H54 (cell line): ENCODE results near the gene LOXL4.

Experiments used
- DNase-seq: peaks from one replicate; pipeline ENCODE4 v3.0.0; 2011; ENCODE audit warnings: low spot score, mixed read lengths; ENCODE audit not compliant: insufficient read length
- FAIRE-seq: peaks from 3 replicates; lab custom pipeline; 2011; peaks lifted over from hg19 to GRCh38; lab: Jason Lieb, UNC
- POLR2A ChIP-seq: IDR thresholded peaks from 2 replicates; pipeline ENCODE4 v1.6.1; 2011; ENCODE audit warnings: low read depth, mild to moderate bottlenecking, low read length

Gene LOXL4

DNA sequence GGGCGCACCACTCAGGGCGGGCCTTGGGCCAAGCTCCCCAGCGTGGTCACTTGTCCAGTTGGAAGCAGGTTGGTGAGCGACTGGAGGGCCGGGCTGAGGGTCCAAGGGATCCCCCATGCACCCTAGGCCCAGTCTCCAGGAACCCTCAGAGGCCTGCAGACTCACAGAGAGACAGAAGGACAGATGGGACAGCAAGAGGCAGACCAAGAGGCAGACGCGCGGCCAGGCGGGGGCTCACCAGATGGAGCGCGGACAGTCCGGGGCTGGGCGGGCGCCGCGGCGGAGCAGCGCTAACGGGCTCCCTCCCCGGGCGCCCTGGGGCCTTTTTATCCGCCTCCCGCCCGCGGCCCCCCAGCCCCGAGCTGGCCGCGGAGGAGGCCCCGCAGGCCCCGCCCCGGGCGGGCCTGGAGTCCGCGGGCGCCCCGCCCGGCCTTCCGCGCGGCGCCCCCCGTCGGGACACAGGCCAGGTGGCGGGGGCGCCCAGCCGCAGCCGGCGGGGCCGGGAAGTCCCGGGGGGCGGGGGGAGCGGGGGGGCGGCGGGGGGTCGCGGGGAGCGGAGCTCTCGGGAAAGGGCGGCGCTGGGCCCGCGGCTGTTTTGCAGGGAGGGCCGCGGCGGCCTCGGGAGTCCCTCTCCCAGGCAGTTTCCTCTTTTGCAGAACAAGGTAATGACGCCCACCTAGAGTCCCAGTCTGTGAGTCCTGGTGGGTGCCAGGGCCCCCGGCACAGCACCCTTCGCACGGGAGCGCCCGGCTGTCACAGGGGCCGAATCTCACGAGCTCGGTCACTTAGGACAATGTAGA, at the start of gene LOXL4:
LOXL4 (minus strand) TSS at position 301 of the 800 bp plus-strand sequence. CDS start 5,175 bp downstream, outside the sequence.
- DNase-seq (no peak), FAIRE-seq (no peak)
- TF ChIP-seq POLR2A: 0 out of 2 replicates have a peak, but pooled peaks have one; percentile 14

DNA sequence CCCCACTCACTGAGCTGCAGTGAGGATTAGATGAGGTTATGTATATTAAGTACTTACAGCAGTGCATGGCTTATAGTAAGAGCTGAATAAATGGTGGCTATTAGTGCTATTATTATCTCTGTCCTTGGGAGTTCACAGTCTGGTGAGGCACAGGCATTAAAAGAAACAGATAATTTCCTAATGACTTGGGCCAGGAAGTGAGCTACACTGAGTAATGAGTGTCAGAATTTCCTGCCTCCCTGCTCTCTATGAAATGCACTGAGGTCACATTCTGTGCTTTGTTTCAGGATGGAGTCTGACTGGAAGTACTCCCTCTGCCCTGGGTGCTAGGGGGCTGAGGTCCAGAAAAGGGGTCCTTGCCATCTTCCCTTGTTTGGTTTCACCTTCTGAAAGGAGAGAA, 48.7 kb upstream of the LOXL4 start:
- TF ChIP-seq POLR2A: no peak
- FAIRE-seq: no peak
- DNase-seq: no peak

DNA sequence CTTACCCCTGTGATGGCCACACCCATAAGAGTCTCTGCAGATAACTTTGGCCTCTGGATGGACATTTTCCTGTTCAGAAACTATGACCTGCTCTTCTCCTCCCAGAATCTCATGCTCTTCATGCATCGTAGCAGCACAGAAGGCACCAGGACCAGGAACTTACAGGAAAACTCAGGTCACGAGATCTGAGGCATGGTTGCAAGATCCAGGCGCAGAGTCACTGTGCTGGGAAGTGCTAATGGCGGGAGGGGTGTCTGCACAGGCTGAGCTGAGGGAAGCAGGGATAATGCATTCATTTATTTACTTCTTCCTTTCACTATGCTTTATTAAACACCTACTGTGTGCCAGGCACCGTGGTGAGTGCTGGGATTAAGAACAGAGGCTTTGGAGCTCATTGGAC, 48.2 kb upstream of the LOXL4 start:
- DNase-seq: no peak
- no peak for TF ChIP-seq POLR2A
- no peak for FAIRE-seq

DNA sequence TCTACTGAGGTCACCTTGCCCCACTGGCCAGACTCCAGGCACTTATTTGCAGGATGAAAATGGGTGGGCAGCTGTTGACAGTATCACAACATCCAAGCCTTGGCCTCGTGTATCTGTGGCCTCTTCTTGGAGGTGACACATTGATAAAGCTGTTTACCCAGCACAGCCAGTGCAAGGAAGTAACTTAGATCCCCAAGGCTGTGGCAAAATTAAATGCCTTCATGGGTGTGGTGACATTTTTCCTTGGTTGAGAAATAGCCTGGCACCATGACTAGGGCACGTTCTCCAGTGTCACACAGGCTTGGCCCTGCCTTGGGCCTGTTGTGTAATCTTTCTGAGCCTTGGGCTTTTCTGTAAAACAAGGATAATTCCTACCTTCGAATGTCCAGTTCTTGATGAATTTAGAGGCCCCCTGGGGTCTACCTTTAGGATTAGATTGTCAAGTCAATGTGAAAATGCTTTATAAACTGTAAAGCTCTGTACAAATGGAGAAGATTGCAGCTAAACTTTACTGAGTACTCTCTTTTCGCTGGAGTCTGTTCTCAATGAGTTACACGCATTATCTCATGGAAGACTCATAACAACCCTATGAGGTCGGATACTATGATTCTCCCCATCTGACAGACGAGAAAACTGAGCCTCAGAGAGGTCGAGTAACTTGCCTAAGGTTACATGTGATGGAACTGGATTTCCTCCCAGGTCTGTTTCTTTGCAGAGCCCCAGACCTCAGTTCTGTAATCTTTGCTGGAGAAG, 46.7 kb upstream of the LOXL4 start:
- FAIRE-seq: no peak
- DNase-seq: no peak
- no peak for TF ChIP-seq POLR2A

DNA sequence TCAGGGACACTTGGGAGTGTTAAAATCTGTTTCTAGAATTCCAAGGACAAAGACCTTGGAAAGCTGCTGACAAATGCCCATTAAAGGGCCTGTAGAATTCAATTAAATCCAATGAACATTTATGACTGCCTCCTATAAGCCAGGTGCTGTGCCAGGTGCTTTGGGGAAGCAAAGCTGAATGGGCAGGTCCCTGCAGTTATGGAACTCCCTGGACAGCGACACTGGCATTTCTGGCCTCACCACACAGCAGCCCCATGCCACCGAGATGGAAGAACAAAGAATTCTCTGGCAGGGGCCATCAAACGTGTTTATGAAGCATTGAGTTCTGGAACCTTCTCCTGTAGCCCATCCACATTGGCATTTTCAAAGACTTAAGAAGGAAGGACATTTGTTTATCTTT, 45.6 kb upstream of the LOXL4 start:
- FAIRE-seq (no peak), DNase-seq (no peak)
- TF ChIP-seq POLR2A: no peak

DNA sequence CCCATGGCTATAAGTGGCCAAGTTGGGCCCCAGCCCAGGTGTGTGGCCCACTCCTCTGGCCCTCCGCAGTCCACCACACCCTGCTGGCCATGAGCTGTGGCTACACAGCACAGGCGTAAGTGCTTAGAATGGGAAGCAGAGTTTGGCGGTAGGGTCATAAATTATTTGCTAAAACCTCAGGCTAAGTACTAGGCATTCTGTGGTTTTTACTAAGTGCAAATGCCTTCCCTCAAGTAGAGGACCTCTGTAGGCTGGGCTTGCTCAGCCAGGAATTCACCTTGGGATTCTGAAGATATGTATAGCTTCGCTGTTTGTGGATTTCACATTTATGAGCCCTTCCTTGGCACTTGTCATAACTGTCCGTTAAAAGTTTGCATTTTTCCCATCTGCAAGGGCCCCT, 44.8 kb upstream of the LOXL4 start:
- FAIRE-seq (no peak), DNase-seq (no peak)
- TF ChIP-seq POLR2A: no peak

DNA sequence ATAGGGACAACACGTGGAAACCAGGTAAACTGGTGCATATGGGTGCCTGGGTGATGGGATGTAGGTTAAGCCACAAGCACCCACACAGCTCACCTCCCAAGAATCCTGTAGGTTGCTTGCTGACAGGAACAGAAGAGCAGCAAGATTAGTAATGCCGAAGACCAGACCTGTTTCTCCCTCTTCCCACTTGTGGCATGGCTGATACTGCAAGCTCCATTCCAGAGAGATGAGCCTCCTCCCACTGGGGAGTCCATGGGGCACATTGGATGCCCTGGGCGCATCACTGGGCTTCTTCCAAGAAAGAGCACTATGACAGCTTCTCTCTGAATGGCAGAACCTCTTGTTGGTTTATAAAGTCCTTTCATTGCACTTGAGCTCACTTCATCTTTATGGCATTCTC, 44.4 kb upstream of the LOXL4 start:
- no peak for TF ChIP-seq POLR2A
- no peak for DNase-seq

DNA sequence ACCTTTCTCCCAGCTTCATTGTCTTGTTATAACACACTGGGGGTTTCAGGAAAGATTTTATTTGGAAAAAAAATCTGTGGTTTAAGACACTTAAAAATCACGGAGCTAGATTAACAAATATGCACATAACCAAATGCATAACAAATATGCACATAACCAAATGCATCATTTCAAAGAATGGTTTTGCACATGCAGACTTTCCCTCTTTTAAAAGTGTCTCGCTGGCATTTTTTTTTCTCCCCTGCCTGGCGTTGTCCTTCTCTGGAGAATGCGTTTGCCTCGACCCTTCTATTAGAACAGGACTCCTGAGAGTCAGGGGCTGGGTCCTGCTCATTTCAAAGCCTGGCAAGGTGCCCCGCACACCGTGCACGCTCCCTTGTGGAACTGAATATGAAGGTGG, 42.7 kb upstream of the LOXL4 start:
- FAIRE-seq: no peak
- no peak for DNase-seq
- no peak for TF ChIP-seq POLR2A

More for the DNA sequence above, 44.4 kb upstream of the LOXL4 start:
- FAIRE-seq: no peak

DNA sequence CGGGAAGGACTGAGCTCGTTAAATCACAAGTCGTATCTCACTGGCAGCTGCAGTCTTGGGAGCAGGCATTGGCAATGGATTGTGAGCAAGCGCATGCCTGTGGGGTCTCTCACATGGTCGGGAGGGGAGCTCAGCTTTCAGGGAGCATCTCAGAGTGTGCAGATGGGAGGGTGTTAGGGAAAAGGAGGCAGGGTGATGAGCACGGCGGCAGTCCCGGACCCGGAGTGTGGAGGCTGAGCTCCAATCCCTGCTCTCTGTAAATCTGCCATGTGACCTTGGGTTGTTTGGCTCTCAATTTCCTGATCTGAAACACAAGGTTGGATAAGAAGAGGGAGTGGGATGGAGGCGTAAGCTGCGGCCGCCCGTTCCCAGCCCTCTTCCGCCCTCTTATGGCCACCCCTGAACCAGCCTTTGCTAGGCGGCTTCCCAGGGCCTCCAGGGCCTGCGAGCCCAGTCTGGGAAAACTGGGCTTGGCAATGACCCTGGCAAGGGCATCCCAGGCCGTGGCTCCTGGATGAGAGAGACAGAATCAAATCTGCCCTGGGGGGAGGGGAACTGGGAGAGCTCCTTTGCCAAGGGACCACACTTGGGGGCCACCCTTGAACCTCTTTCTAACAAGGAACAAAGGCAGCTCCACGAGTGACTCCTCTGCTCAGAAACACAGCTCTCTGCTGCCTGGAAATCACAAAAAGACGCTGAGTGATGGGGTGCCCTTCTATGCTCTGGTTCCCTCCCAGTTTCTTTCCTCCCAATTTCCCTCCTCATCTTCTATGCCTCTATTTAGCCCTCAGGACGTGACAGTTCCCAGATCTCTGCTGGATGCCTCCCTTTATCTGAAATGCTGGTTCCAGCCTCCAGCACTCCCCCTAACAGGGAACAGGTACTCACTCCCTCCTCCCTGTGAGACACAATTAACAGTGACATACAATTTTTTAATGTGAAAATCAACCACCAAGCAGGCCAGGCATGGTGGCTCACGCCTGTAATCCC, 41.7 kb upstream of the LOXL4 start:
- DNase-seq (peak; percentile 72), FAIRE-seq (no peak)
- TF ChIP-seq POLR2A: no peak

DNA sequence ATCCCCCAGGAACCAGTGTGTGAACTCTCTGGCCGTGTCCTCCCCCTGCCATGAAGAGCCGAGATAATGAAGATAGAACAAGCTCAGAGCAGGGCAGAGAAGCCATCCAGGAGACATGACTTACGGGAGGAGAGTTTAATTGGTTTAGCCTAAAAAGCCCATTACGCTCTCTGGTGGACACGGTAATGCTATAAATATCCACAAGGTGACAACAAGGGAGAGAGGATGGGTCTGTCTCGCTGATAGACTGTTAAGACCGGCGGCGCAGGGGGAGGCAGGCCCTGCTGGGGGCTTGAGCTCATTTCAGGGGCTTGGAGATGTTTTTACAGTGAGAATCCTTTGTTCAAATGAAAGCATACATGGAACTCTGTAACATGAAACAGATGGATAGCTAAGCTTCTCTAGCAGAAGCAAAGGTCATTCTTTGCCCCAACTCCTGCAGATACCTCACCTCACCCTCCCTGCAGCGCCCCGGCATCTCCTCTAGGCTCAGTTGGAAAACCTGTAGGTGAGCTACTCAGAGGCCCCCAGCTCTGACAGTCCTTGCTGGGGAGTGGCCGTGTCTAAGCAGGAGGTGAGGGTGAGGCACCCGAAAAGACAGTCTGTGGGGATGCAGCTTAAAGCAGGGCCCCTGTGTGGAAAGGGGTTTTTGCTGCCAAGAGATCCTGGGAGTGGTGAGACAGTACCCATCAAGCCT, 40.8 kb upstream of the LOXL4 start:
- FAIRE-seq: no peak
- DNase-seq: no peak
- TF ChIP-seq POLR2A: no peak

DNA sequence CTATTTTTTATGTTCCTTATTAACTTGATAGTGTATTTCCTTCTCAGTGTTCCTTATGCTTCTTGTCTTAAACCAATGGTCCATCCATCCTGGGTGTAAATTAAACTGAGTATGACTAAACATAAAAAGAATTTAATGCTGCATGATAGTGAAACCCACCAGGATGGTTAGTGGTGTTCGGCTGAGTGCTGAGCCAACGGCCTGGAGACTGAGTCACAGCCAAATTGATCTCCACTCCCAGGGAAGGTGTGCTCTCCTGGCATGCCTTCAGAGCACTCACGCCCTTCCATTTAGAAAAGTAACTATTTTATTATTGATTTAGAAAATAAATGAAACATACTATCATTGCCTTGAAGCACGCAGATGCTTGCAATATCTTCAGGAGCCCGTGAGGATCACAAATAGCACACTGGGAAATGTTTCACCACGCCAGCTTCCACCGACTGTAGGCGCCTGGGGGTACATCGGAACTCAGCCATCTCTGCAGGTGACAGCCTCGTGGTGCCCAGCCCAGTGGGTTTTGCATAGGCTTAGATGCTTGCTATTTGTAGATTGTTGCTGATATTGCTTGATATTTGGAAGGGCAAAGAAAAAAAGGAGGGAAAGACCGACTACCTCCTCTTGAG, 40.0 kb upstream of the LOXL4 start:
- FAIRE-seq: no peak
- DNase-seq: no peak
- no peak for TF ChIP-seq POLR2A

DNA sequence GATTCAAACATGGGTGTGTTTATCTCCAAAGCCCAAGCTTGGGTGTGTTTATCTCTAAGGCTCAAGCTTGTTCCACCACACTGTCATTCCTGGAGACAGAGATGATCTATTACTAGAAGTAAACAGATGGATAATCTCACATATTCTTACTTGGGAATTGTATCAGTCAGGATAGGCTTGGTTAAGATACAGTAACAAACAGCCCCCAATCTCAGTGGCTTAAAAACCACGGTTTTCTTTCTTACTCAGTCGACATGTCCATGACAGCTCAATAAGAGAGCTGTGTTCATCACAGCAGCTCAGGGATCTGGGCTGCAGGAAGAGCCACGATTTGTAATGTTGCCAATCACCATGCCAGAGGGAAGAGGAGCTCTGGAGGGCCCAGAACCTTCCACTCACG, 38.5 kb upstream of the LOXL4 start:
- TF ChIP-seq POLR2A: no peak
- FAIRE-seq (no peak), DNase-seq (no peak)
